Right forelimb (tissue), 1 donor: Measurements from ENCODE around the gene ZBTB25.

Experiments used
- DNase-seq: peaks from one replicate; pipeline ENCODE4 v3.0.0-alpha.2; 2018

The ZBTB25 gene

GRCh38 chr14:64474698-64475097 lies 28.9 kb downstream of the ZBTB25 start:
- no peak for DNase-seq

- DNase-seq = no peak
Measured at GRCh38 chr14:64474041-64474440, 29.6 kb downstream of the ZBTB25 start.

- no peak for DNase-seq
Measured at GRCh38 chr14:64468451-64468850, 35.2 kb downstream of the ZBTB25 start.

- DNase-seq = no peak
Measured at GRCh38 chr14:64467566-64467965, 36.1 kb downstream of the ZBTB25 start.

GRCh38 chr14:64467101-64467500 lies 36.5 kb downstream of the ZBTB25 start:
- DNase-seq = no peak

- DNase-seq = peak; percentile 69
Measured at GRCh38 chr14:64465831-64466554, 37.6 kb downstream of the ZBTB25 start.

GRCh38 chr14:64465191-64465822 lies 38.3 kb downstream of the ZBTB25 start, which contains the start of gene AKAP5:
Gene AKAP5, plus strand, starts transcription at chr14:64465499. Its CDS starts 2,896 bp downstream, at chr14:64468395.
- DNase-seq = peak; percentile 75

GRCh38 chr14:64464651-64465050 lies 39.0 kb downstream of the ZBTB25 start:
- no peak for DNase-seq

GRCh38 chr14:64463873-64464272 lies 39.8 kb downstream of the ZBTB25 start:
- no peak for DNase-seq

GRCh38 chr14:64463195-64463594 lies 40.4 kb downstream of the ZBTB25 start:
- no peak for DNase-seq

- no peak for DNase-seq
Measured at GRCh38 chr14:64461221-64461620, 42.4 kb downstream of the ZBTB25 start.

- DNase-seq = no peak
Measured at GRCh38 chr14:64459405-64460136, 44.1 kb downstream of the ZBTB25 start.

GRCh38 chr14:64454671-64455070 lies 49.0 kb downstream of the ZBTB25 start:
- no peak for DNase-seq

- no peak for DNase-seq
Measured at GRCh38 chr14:64450255-64450654, 53.4 kb downstream of the ZBTB25 start.

GRCh38 chr14:64447876-64448670 lies 55.6 kb downstream of the ZBTB25 start:
- DNase-seq = no peak

- no peak for DNase-seq
Measured at GRCh38 chr14:64444984-64445845, 58.4 kb downstream of the ZBTB25 start.

- DNase-seq = no peak
Measured at GRCh38 chr14:64444140-64444539, 59.5 kb downstream of the ZBTB25 start.

GRCh38 chr14:64442300-64442988 lies 61.2 kb downstream of the ZBTB25 start:
- no peak for DNase-seq

- no peak for DNase-seq
Measured at GRCh38 chr14:64440494-64440893, 63.1 kb downstream of the ZBTB25 start.

GRCh38 chr14:64439141-64439540 lies 64.5 kb downstream of the ZBTB25 start:
- no peak for DNase-seq

- DNase-seq = no peak
Measured at GRCh38 chr14:64438181-64438841, 65.3 kb downstream of the ZBTB25 start.
